ENCODE results near the gene AFP.

DNA sequence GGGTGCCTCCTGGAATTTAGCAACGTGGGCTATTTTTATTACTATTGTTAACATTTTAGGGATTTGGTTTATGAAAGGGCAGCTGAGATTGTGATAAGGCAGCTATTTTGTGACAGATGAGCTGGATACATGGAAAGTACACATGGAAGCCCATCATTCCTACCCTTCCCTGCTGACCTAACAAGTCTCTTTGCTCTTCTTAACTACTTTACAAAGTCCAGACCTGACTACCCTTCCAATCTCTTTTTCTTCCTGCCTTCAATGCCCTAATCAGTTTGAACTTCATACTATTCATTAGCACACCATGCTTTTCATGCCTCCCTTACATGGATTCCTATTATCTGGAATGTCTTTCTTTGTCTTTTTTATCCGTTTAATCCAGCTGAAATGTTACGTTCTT is 9.4 kb upstream of the AFP start:
- TF ChIP-seq, protein P1, sequence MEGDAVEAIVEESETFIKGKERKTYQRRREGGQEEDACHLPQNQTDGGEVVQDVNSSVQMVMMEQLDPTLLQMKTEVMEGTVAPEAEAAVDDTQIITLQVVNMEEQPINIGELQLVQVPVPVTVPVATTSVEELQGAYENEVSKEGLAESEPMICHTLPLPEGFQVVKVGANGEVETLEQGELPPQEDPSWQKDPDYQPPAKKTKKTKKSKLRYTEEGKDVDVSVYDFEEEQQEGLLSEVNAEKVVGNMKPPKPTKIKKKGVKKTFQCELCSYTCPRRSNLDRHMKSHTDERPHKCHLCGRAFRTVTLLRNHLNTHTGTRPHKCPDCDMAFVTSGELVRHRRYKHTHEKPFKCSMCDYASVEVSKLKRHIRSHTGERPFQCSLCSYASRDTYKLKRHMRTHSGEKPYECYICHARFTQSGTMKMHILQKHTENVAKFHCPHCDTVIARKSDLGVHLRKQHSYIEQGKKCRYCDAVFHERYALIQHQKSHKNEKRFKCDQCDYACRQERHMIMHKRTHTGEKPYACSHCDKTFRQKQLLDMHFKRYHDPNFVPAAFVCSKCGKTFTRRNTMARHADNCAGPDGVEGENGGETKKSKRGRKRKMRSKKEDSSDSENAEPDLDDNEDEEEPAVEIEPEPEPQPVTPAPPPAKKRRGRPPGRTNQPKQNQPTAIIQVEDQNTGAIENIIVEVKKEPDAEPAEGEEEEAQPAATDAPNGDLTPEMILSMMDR (conservative IDR thresholded peaks at IDR 0.05; ENCODE audit: low read length) = no peak
- TF ChIP-seq EZH2phosphoT487 (IDR thresholded peaks at IDR 0.05; ENCODE audit: borderline replicate concordance) = no peak
